Gastroesophageal sphincter (tissue), 4 donors: Measurements from ENCODE around the gene TRIO. TPM values are rescaled to one million over a fixed set of nuclear protein-coding genes. Genes with fewer than 3 reads are reported as not detected.

ENCODE experiments used
- ATAC-seq: fragments of 150-250 bp; one replicate; pipeline ENCODE4 v1.9.1; 2016; ENCODE audit warnings: mild to moderate bottlenecking, moderate library complexity
- H3K27ac ChIP-seq, 4 donors: fragments of 200-600 bp; sonication (generic) in 3 of 4; 1 replicate in 3 of 4; 2 replicates in 1 of 4; pipeline ENCODE4 v1.5.1; 2016 to 2019
- H3K27me3 ChIP-seq: fragments of 200-600 bp; sonication (generic); one replicate; pipeline ENCODE4 v1.5.1; 2019
- H3K36me3 ChIP-seq, 2 donors: fragments of 200-600 bp; sonication (generic); one replicate each; pipeline ENCODE4 v1.5.1; 2019; ENCODE audit warnings: control low read depth in 1 of 2
- H3K4me1 ChIP-seq, 3 donors: fragments of 200-600 bp; sonication (generic); 1 replicate in 2 of 3; 2 replicates in 1 of 3; pipeline ENCODE4 v1.5.1; 2016 to 2019; ENCODE audit warnings: control low read depth in 2 of 3
- H3K4me3 ChIP-seq, 2 donors: fragments of 200-600 bp; sonication (generic); one replicate each; pipeline ENCODE4 v1.5.1; 2019; ENCODE audit warnings: mild to moderate bottlenecking in 1 of 2, moderate library complexity in 1 of 2
- H3K9me3 ChIP-seq, 3 donors: fragments of 200-600 bp; sonication (generic); one replicate each; pipeline ENCODE4 v1.5.1; 2017 to 2019; ENCODE audit warnings: control low read depth in 2 of 3
- CTCF ChIP-seq, 4 experiments: fragments of 200-600 bp in 2 of 4; fragments of 450-650 bp in 2 of 4; sonication (generic) in 1 of 4; IDR thresholded peaks; one replicate each; pipeline ENCODE4 v1.5.1; 2017 to 2019; ENCODE audit warnings: antibody characterized with exemption in 4 of 4, mild to moderate bottlenecking in 2 of 4, moderate library complexity in 2 of 4
- EP300 ChIP-seq: sonication (generic); formaldehyde crosslinking; IDR thresholded peaks from one replicate; pipeline ENCODE4 v1.6.1; 2017; ENCODE audit warnings: antibody characterized with exemption, mild to moderate bottlenecking
- POLR2A ChIP-seq, 2 donors: fragments of 450-650 bp; IDR thresholded peaks; one replicate each; pipeline ENCODE4 v1.6.1; 2017; ENCODE audit warnings: antibody characterized with exemption in 2 of 2, mild to moderate bottlenecking in 2 of 2, moderate library complexity in 1 of 2
- POLR2AphosphoS5 ChIP-seq: sonication (generic); formaldehyde crosslinking; IDR thresholded peaks from one replicate; pipeline ENCODE4 v1.6.1; 2017; ENCODE audit warnings: antibody characterized with exemption
- WGBS, 2 donors: methylation state at CpG; one replicate each; pipeline ENCODE4 v1.1.5; 2018; ENCODE audit warnings: low coverage in 1 of 2; 5-methylcytosine and 5-hydroxymethylcytosine counted together
- total RNA-seq, 4 donors: library from RNA; depleted of rRNA; stranded (reverse); fragments of >200 nt; gene quantifications; one replicate each; pipeline ENCODE4 v1.1.0, GENCODE V29; 2016

Gene TRIO
- total RNA-seq, 4 donors from 2014 or later: 69.2 to 257 (median 172) TPM

GRCh38 chr5:14245132-14245925 is 102.2 kb downstream of the TRIO start:
- no peaks in the 10 kb centered on the region for H3K9me3 ChIP-seq
- WGBS, 2 donors: 78 to 83% methylated on average over 4 to 10 of the region's 13 CpGs
- peaks cover 2 to 97% (median 16%) of the 10 kb centered on the region in 3 donors for H3K4me1 ChIP-seq
- ATAC-seq: no peak
- no peak overlapping the region for H3K4me3 ChIP-seq
- H3K27ac ChIP-seq: no peak overlapping the region
- no peaks in the 10 kb centered on the region for H3K27me3 ChIP-seq
- TF ChIP-seq POLR2A (IDR thresholded peaks at IDR 0.05) (no peak), POLR2AphosphoS5 (no peak), CTCF (IDR thresholded peaks at IDR 0.05) (no peak), EP300 (no peak)
- H3K36me3 ChIP-seq: no peaks in the 10 kb centered on the region

GRCh38 chr5:14246350-14247053 is 103.4 kb downstream of the TRIO start:
- Histone ChIP-seq H3K36me3 (no peaks in the 10 kb centered on the region), H3K9me3 (no peaks in the 10 kb centered on the region), H3K4me3 (no peak overlapping the region), H3K27ac (no peak overlapping the region), H3K27me3 (no peaks in the 10 kb centered on the region), H3K4me1 (peaks cover 0 to 97% (median 19%) of the 10 kb centered on the region in 3 donors)
- no peak for ATAC-seq
- TF ChIP-seq EP300: no peak
- TF ChIP-seq POLR2AphosphoS5: no peak
- no peak for TF ChIP-seq POLR2A (IDR thresholded peaks at IDR 0.05)
- no peak for TF ChIP-seq CTCF (IDR thresholded peaks at IDR 0.05)
- 76 to 82% methylated on average over 3 of the region's 9 CpGs for WGBS, 2 donors

GRCh38 chr5:14247054-14247386 is 103.9 kb downstream of the TRIO start:
- H3K4me1 ChIP-seq: peaks cover 0 to 97% (median 19%) of the 10 kb centered on the region in 3 donors
- no peak for ATAC-seq

GRCh38 chr5:14249258-14250082 is 106.3 kb downstream of the TRIO start:
- H3K4me3 ChIP-seq: no peak overlapping the region
- no peak for ATAC-seq
- H3K27ac ChIP-seq: peak overlapping the region in 3 of 4 donors; percentile 73 to 77 (median 75)
- 49 to 61% methylated on average over 4 to 6 of the region's 6 CpGs for WGBS, 2 donors
- H3K27me3 ChIP-seq: no peaks in the 10 kb centered on the region
- peaks cover 0 to 97% (median 16%) of the 10 kb centered on the region in 3 donors for H3K4me1 ChIP-seq
- TF ChIP-seq CTCF (IDR thresholded peaks at IDR 0.05): no peak
- TF ChIP-seq EP300: no peak
- TF ChIP-seq POLR2AphosphoS5: no peak
- TF ChIP-seq POLR2A (IDR thresholded peaks at IDR 0.05): no peak
- no peaks in the 10 kb centered on the region for H3K9me3 ChIP-seq
- no peaks in the 10 kb centered on the region for H3K36me3 ChIP-seq

More at GRCh38 chr5:14247054-14247386, 103.9 kb downstream of the TRIO start:
- Histone ChIP-seq H3K4me3 (no peak overlapping the region), H3K9me3 (no peaks in the 10 kb centered on the region), H3K27ac (no peak overlapping the region), H3K36me3 (no peaks in the 10 kb centered on the region), H3K27me3 (no peaks in the 10 kb centered on the region)
- 30% methylated on average over 2 of the region's 4 CpGs; no CpG with 5 or more reads in 1 of the 2 donors for WGBS, 2 donors
- TF ChIP-seq POLR2AphosphoS5 (no peak), CTCF (IDR thresholded peaks at IDR 0.05) (no peak), EP300 (no peak), POLR2A (IDR thresholded peaks at IDR 0.05) (no peak)
